ENCODE data around the gene SYNGR3.
"Not testable (repeated sequence)": the region's sequence is repeated elsewhere in the genome, so short reads cannot be mapped to it uniquely, and the experiment has no call there.

SYNGR3 gene

GRCh38 chr16:1947369-1947670, 42.5 kb upstream of the SYNGR3 start:
- Histone ChIP-seq H3K9me3 (ENCODE audit: control insufficient read depth, insufficient read depth, low read length) (no peaks in the 10 kb centered on the region), H3K4me1 (ENCODE audit: control insufficient read depth, insufficient read depth, low read length) (peaks cover 3% of the 10 kb centered on the region; the same call in 1 of the 2 replicates), H3K27me3 (ENCODE audit: control insufficient read depth, insufficient read depth, low read length) (no peaks in the 10 kb centered on the region), H3K9ac (ENCODE audit: low read depth, low read length) (no peak overlapping the region), H3K27ac (ENCODE audit: low read depth, low read length) (no peak overlapping the region), H3K4me3 (ENCODE audit: low read depth, low read length) (no peak overlapping the region), H3K36me3 (ENCODE audit: control insufficient read depth, insufficient read depth, low read length) (no peaks in the 10 kb centered on the region)

DNA sequence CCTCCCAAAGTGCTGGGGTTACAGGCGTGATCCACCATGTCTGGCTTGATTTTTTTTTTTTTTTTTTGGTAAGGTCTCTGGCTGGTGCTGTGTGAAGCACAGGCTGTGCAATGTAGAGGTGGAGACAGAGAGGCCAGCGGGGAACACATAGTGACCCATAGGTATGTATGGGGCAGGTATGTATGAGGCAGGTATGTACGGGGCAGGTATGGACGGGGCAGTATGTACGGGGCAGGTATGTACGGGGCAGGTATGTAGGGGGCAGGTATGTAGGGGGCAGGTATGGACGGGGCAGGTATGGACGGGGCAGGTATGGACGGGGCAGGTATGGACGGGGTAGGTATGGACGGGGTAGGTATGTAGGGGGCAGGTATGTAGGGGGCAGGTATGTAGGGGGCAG, 40.3 kb upstream of the SYNGR3 start:
- Histone ChIP-seq H3K27ac (ENCODE audit: low read depth, low read length) (no peak overlapping the region), H3K9ac (ENCODE audit: low read depth, low read length) (no peak overlapping the region), H3K4me3 (ENCODE audit: low read depth, low read length) (no peak overlapping the region), H3K36me3 (ENCODE audit: control insufficient read depth, insufficient read depth, low read length) (no peaks in the 10 kb centered on the region), H3K4me1 (ENCODE audit: control insufficient read depth, insufficient read depth, low read length) (no peaks in the 10 kb centered on the region), H3K27me3 (ENCODE audit: control insufficient read depth, insufficient read depth, low read length) (no peaks in the 10 kb centered on the region), H3K9me3 (ENCODE audit: control insufficient read depth, insufficient read depth, low read length) (no peaks in the 10 kb centered on the region)

DNA sequence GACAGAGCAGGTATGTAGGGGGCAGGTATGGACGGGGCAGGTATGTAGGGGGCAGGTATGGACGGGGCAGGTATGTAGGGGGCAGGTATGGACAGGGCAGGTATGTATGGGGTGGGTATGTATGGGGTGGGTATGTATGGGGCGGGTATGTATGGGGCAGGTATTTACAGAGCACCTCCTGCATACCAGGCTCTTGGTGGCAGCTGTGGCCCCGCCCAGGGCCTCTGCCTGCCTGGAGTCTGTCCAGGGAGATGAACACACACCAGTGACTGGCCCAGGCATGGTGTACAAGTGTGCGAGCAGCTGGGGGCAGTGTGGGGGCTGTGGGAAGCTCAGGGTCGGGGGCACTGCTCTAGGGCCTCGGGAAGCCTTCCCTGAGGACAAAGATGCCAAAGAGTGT, 39.7 kb upstream of the SYNGR3 start:
- Histone ChIP-seq H3K36me3 (ENCODE audit: control insufficient read depth, insufficient read depth, low read length) (no peaks in the 10 kb centered on the region), H3K27me3 (ENCODE audit: control insufficient read depth, insufficient read depth, low read length) (no peaks in the 10 kb centered on the region), H3K9me3 (ENCODE audit: control insufficient read depth, insufficient read depth, low read length) (no peaks in the 10 kb centered on the region), H3K4me1 (ENCODE audit: control insufficient read depth, insufficient read depth, low read length) (no peaks in the 10 kb centered on the region), H3K9ac (ENCODE audit: low read depth, low read length) (no peak overlapping the region), H3K4me3 (ENCODE audit: low read depth, low read length) (no peak overlapping the region), H3K27ac (ENCODE audit: low read depth, low read length) (no peak overlapping the region)

- H3K36me3 ChIP-seq (ENCODE audit: control insufficient read depth, insufficient read depth, low read length): no peaks in the 10 kb centered on the region
- no peaks in the 10 kb centered on the region for H3K27me3 ChIP-seq (ENCODE audit: control insufficient read depth, insufficient read depth, low read length)
- no peaks in the 10 kb centered on the region for H3K4me1 ChIP-seq (ENCODE audit: control insufficient read depth, insufficient read depth, low read length)
- H3K27ac ChIP-seq (ENCODE audit: low read depth, low read length): no peak overlapping the region
- H3K9me3 ChIP-seq (ENCODE audit: control insufficient read depth, insufficient read depth, low read length): no peaks in the 10 kb centered on the region
- H3K4me3 ChIP-seq (ENCODE audit: low read depth, low read length): no peak overlapping the region
- no peak overlapping the region for H3K9ac ChIP-seq (ENCODE audit: low read depth, low read length)
Measured at GRCh38 chr16:1950559-1950958, 39.2 kb upstream of the SYNGR3 start.

DNA sequence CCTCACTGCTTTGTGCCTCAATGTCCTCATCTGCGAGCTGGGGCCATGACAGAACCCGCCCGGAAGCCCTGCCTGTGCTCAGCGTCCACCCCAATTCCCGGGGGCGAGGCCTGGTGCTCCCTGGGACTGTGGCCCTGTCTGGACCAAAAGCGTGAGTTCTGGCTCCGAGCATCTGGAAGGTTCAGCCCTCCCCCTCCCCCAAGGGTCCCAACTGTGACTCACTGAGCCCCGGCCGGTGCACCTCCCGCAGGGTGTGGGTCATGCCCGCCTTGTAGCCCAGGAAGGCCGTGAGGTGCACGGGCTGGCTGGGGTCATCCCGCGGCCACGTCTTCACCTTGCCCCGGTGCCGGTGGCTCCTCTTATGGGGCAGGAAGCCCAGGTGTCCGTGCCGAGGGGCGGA, 36.0 kb upstream of the SYNGR3 start:
- no peaks in the 10 kb centered on the region for H3K27me3 ChIP-seq (ENCODE audit: control insufficient read depth, insufficient read depth, low read length)
- no peaks in the 10 kb centered on the region for H3K36me3 ChIP-seq (ENCODE audit: control insufficient read depth, insufficient read depth, low read length)
- H3K9me3 ChIP-seq (ENCODE audit: control insufficient read depth, insufficient read depth, low read length): no peaks in the 10 kb centered on the region
- H3K4me1 ChIP-seq (ENCODE audit: control insufficient read depth, insufficient read depth, low read length): peaks cover 2% of the 10 kb centered on the region; the same call in 1 of the 2 replicates
- H3K27ac ChIP-seq (ENCODE audit: low read depth, low read length): no peak overlapping the region
- H3K9ac ChIP-seq (ENCODE audit: low read depth, low read length): no peak overlapping the region
- no peak overlapping the region for H3K4me3 ChIP-seq (ENCODE audit: low read depth, low read length)

- H3K9ac ChIP-seq (ENCODE audit: low read depth, low read length); H3K27me3 ChIP-seq (ENCODE audit: control insufficient read depth, insufficient read depth, low read length): not testable (repeated sequence)
Measured at GRCh38 chr16:1957434-1958142, 32.2 kb upstream of the SYNGR3 start.

DNA sequence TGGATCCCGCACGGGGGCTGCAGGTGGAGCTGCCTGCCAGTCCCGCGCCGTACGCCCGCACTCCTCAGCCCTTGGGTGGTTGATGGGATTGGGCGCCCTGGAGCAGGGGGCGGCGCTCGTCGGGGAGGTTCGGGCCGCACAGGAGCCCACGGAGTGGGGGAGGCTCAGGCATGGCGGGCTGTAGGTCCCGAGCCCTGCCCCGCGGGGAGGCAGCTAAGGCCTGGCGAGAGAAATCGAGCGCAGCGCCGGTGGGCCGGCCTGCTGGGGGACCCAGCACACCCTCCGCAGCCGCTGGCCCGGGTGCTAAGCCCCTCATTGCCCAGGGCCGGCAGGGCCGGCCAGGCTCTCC, 31.7 kb upstream of the SYNGR3 start:
- H3K4me3 ChIP-seq (ENCODE audit: low read depth, low read length); H3K9me3 ChIP-seq (ENCODE audit: control insufficient read depth, insufficient read depth, low read length); H3K27me3 ChIP-seq (ENCODE audit: control insufficient read depth, insufficient read depth, low read length); H3K9ac ChIP-seq (ENCODE audit: low read depth, low read length); H3K27ac ChIP-seq (ENCODE audit: low read depth, low read length): not testable (repeated sequence)
- Histone ChIP-seq H3K36me3 (ENCODE audit: control insufficient read depth, insufficient read depth, low read length) (peaks cover 21% of the 10 kb centered on the region), H3K4me1 (ENCODE audit: control insufficient read depth, insufficient read depth, low read length) (peaks cover 16% of the 10 kb centered on the region)

More at GRCh38 chr16:1957434-1958142, 32.2 kb upstream of the SYNGR3 start:
- not testable (repeated sequence) for H3K9me3 ChIP-seq (ENCODE audit: control insufficient read depth, insufficient read depth, low read length); H3K27ac ChIP-seq (ENCODE audit: low read depth, low read length); H3K4me3 ChIP-seq (ENCODE audit: low read depth, low read length)
- Histone ChIP-seq H3K36me3 (ENCODE audit: control insufficient read depth, insufficient read depth, low read length) (peaks cover 16% of the 10 kb centered on the region), H3K4me1 (ENCODE audit: control insufficient read depth, insufficient read depth, low read length) (peaks cover 11% of the 10 kb centered on the region)

- Histone ChIP-seq H3K27me3 (ENCODE audit: control insufficient read depth, insufficient read depth, low read length) (no peaks in the 10 kb centered on the region), H3K36me3 (ENCODE audit: control insufficient read depth, insufficient read depth, low read length) (peaks cover 28% of the 10 kb centered on the region), H3K9me3 (ENCODE audit: control insufficient read depth, insufficient read depth, low read length) (no peaks in the 10 kb centered on the region), H3K27ac (ENCODE audit: low read depth, low read length) (no peak overlapping the region), H3K4me1 (ENCODE audit: control insufficient read depth, insufficient read depth, low read length) (peaks cover 18% of the 10 kb centered on the region), H3K4me3 (ENCODE audit: low read depth, low read length) (peak overlapping the region; percentile 87), H3K9ac (ENCODE audit: low read depth, low read length) (no peak overlapping the region)
Measured at GRCh38 chr16:1958715-1959268, 31.0 kb upstream of the SYNGR3 start.

- H3K4me3 ChIP-seq (ENCODE audit: low read depth, low read length): peak within 1 kb of the TSS; percentile 87
- H3K27ac ChIP-seq (ENCODE audit: low read depth, low read length): peak within 1 kb of the TSS; percentile 97
- no peaks in the 10 kb centered on the region for H3K27me3 ChIP-seq (ENCODE audit: control insufficient read depth, insufficient read depth, low read length)
- H3K36me3 ChIP-seq (ENCODE audit: control insufficient read depth, insufficient read depth, low read length): peaks cover 32% of the 10 kb centered on the region
- no peaks in the 10 kb centered on the region for H3K9me3 ChIP-seq (ENCODE audit: control insufficient read depth, insufficient read depth, low read length)
- H3K4me1 ChIP-seq (ENCODE audit: control insufficient read depth, insufficient read depth, low read length): peaks cover 18% of the 10 kb centered on the region
- peak within 1 kb of the TSS; percentile 89 for H3K9ac ChIP-seq (ENCODE audit: low read depth, low read length)
Measured at GRCh38 chr16:1959269-1960039, 30.3 kb upstream of the SYNGR3 start, which contains the start of gene NDUFB10. Gene NDUFB10 (plus strand): TSS chr16:1959538. CDS start chr16:1959625, 87 bp downstream.

DNA sequence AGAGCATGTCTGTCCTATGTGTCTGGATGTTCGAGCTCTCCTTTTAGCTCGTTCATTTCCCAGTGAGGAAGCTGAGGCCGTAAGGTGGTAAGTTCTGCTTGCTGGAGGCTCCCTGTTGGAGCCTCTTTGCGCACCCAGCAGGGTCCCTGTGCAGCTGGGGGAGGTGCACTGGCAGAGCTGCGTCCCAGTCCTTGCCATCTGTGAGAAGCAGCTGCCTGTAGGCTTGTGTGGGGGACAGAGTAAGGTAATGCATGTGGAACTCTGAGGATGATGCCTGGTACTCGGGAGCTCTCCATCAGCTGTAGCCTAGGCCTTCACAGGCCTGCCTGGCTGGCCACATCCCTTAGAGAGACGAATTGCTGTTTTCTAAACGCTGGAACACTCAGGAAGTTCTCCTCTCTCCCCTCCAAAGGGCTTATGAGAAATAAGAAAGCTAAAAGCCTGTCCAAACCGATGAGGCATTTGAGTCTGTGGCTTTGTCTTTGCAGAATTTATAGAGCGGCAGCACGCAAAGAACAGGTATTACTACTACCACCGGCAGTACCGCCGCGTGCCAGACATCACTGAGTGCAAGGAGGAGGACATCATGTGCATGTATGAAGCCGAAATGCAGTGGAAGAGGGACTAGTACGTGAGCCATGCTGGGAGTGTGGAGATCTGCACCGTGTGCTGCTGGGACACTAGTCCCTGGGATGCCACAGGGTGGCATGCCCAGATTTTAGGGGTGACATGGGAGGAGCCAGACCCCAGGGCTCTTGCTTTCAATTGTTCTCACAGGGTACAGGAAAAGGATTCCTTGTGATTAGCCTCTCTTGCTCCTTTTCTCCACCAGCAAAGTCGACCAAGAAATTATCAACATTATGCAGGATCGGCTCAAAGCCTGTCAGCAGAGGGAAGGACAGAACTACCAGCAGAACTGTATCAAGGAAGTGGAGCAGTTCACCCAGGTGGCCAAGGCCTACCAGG, 28.8 kb upstream of the SYNGR3 start:
- H3K36me3 ChIP-seq (ENCODE audit: control insufficient read depth, insufficient read depth, low read length): peaks cover 32% of the 10 kb centered on the region
- H3K27me3 ChIP-seq (ENCODE audit: control insufficient read depth, insufficient read depth, low read length): no peaks in the 10 kb centered on the region
- peak overlapping the region; percentile 89 for H3K9ac ChIP-seq (ENCODE audit: low read depth, low read length)
- H3K9me3 ChIP-seq (ENCODE audit: control insufficient read depth, insufficient read depth, low read length): no peaks in the 10 kb centered on the region
- peak overlapping the region; percentile 87 for H3K4me3 ChIP-seq (ENCODE audit: low read depth, low read length)
- H3K4me1 ChIP-seq (ENCODE audit: control insufficient read depth, insufficient read depth, low read length): peaks cover 18% of the 10 kb centered on the region
- H3K27ac ChIP-seq (ENCODE audit: low read depth, low read length): peak overlapping the region; percentile 97
